Tibial nerve (tissue), 4 donors: Measurements from ENCODE around the gene PLXDC2. TPM values are rescaled to one million over a fixed set of nuclear protein-coding genes. Genes with fewer than 3 reads are reported as not detected.

Source experiments
- DNase-seq, 2 donors: peaks; one replicate each; pipeline ENCODE4 v3.0.0-alpha.2; 2019; ENCODE audit warnings: low spot score in 2 of 2
- H3K27ac ChIP-seq, 4 donors: fragments of 200-600 bp; sonication (generic) in 3 of 4; one replicate each; pipeline ENCODE4 v1.5.1; 2017 to 2019; ENCODE audit warnings: mild to moderate bottlenecking in 1 of 4
- H3K27me3 ChIP-seq, 2 donors: fragments of 200-600 bp; sonication (generic) in 1 of 2; one replicate each; pipeline versions ENCODE4 v1.5.1 to v1.6.0; 2017 to 2019
- H3K36me3 ChIP-seq, 3 donors: fragments of 200-600 bp; sonication (generic); one replicate each; pipeline ENCODE4 v1.5.1; 2018 to 2019
- H3K4me1 ChIP-seq, 4 donors: fragments of 200-600 bp; sonication (generic) in 3 of 4; one replicate each; pipeline ENCODE4 v1.5.1; 2017 to 2019
- H3K4me3 ChIP-seq, 4 donors: fragments of 200-600 bp; sonication (generic) in 3 of 4; one replicate each; pipeline ENCODE4 v1.5.1; 2017 to 2019; ENCODE audit warnings: mild to moderate bottlenecking in 1 of 4, moderate library complexity in 1 of 4
- H3K9me3 ChIP-seq, 4 donors: fragments of 200-600 bp; sonication (generic) in 3 of 4; one replicate each; pipeline ENCODE4 v1.5.1; 2017 to 2019
- EP300 ChIP-seq, 2 donors: sonication (generic); formaldehyde crosslinking; IDR thresholded peaks; one replicate each; pipeline ENCODE4 v1.6.1; 2017; ENCODE audit warnings: antibody characterized with exemption in 2 of 2, mild to moderate bottlenecking in 1 of 2
- POLR2A ChIP-seq, 2 donors: fragments of 450-650 bp; IDR thresholded peaks; one replicate each; pipeline ENCODE4 v1.6.1; 2017; ENCODE audit warnings: antibody characterized with exemption in 2 of 2, mild to moderate bottlenecking in 2 of 2, moderate library complexity in 2 of 2
- WGBS, 2 donors: methylation state at CpG; one replicate each; pipeline ENCODE4 v1.1.5; 2018; 5-methylcytosine and 5-hydroxymethylcytosine counted together
- total RNA-seq, 4 donors: library from RNA; depleted of rRNA; stranded (reverse); fragments of >200 nt; gene quantifications; one replicate each; pipeline ENCODE4 v1.1.0, GENCODE V29; 2016
- TF ChIP-seq, protein P1 (sequence below), 5 experiments: fragments of 200-600 bp in 3 of 5; fragments of 450-650 bp in 2 of 5; sonication (generic) in 3 of 5; IDR thresholded peaks; one replicate each; pipeline ENCODE4 v1.5.1; 2016 to 2019; ENCODE audit warnings: antibody characterized with exemption in 5 of 5, mild to moderate bottlenecking in 3 of 5, moderate library complexity in 2 of 5

Gene PLXDC2
- total RNA-seq, 4 donors from 2014 or later = 55.2 to 79.2 (median 74.5) TPM

DNA sequence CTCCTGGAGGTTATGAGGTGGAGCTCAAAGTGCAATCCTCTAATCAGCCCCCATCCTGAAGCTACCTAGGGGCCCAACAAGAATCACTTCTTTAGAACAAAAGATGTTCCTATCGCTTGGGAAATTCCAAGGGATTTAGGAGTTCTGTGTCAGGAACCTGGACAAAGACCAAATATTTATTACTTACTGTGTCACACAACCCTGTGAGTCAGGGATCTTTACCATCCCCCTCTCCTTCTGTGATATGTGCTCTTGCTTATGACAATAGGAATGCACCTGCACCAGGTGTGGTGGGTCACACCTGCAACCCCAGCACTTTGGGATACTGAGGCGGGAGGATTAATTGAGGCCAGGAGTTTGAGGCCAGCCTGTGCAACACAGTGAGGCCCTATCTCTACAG is 485.8 kb downstream of the PLXDC2 start:
- Histone ChIP-seq H3K27ac (no peak overlapping the region), H3K4me3 (no peak overlapping the region), H3K36me3 (no peaks in the 10 kb centered on the region), H3K27me3 (no peaks in the 10 kb centered on the region), H3K4me1 (peaks cover 0 to 7% (median 0%) of the 10 kb centered on the region in 4 donors), H3K9me3 (peaks cover 0 to 6% (median 0%) of the 10 kb centered on the region in 4 donors)
- no peak for DNase-seq
- 91 to 100% methylated on average over 2 of the region's 2 CpGs for WGBS, 2 donors
- TF ChIP-seq EP300 (IDR thresholded peaks at IDR 0.05) (no peak), POLR2A (IDR thresholded peaks at IDR 0.05) (no peak)
- TF ChIP-seq, protein P1, sequence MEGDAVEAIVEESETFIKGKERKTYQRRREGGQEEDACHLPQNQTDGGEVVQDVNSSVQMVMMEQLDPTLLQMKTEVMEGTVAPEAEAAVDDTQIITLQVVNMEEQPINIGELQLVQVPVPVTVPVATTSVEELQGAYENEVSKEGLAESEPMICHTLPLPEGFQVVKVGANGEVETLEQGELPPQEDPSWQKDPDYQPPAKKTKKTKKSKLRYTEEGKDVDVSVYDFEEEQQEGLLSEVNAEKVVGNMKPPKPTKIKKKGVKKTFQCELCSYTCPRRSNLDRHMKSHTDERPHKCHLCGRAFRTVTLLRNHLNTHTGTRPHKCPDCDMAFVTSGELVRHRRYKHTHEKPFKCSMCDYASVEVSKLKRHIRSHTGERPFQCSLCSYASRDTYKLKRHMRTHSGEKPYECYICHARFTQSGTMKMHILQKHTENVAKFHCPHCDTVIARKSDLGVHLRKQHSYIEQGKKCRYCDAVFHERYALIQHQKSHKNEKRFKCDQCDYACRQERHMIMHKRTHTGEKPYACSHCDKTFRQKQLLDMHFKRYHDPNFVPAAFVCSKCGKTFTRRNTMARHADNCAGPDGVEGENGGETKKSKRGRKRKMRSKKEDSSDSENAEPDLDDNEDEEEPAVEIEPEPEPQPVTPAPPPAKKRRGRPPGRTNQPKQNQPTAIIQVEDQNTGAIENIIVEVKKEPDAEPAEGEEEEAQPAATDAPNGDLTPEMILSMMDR (IDR thresholded peaks at IDR 0.05) = no peak

DNA sequence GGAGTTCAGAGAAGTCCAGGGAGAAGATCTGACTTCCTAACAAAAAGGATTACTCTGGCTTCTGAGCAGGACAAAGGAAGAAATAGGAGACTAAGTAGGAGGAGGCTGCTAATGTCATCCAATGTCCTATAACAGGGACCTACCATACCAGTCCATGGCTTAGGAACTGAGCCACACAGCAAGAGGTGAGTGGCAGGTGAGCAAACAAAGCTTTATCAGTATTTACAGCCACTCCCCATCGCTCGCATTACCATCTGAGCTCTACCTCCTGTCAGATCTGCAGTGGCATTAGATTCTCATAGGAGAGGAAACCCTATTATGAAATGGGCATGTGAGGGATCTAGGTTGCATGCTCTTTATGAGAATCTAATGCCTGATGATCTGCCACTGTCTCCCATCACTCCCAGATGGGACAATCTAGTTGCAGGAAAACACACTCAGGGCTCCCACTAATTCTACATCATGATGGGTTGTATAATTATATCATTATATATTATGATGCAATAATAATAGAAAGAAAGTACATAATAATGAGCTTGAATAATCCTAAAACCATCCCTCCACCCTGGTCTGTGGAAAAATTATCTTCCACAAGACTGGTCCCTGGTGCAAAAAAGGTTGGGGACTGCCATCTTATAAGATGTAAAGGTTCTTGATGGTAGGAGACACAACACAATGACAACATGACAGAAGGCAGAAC is 487.4 kb downstream of the PLXDC2 start:
- Histone ChIP-seq H3K4me3 (no peak overlapping the region), H3K27ac (no peak overlapping the region), H3K4me1 (peaks cover 0 to 6% (median 0%) of the 10 kb centered on the region in 4 donors), H3K36me3 (no peaks in the 10 kb centered on the region), H3K27me3 (no peaks in the 10 kb centered on the region), H3K9me3 (peaks cover 0 to 3% (median 0%) of the 10 kb centered on the region in 4 donors)
- WGBS, 2 donors = 94 to 100% methylated on average over 2 of the region's 2 CpGs
- DNase-seq = no peak
- TF ChIP-seq, protein P1 (IDR thresholded peaks at IDR 0.05) = no peak
- no peak for TF ChIP-seq EP300 (IDR thresholded peaks at IDR 0.05)
- TF ChIP-seq POLR2A (IDR thresholded peaks at IDR 0.05) = no peak

DNA sequence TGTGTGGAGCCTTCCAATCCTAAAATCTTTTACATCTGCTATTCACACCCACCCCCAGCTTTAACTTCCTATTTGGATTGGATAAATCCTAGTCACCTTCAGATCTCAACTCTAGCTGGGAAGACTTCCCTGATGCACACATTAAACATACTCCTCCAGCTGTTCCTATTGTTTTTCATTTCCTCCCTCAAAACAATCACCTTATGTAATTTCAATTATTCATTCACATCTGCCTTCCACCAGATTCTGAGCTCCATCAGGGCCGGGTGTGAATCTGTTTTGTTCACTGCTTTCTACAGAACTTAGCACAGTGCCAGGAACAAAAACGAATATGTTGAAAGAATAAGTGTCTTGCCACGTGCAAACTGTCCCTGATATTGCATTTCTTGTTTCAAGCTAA is 497.4 kb downstream of the PLXDC2 start:
- no peak for DNase-seq
- Histone ChIP-seq H3K4me3 (no peak overlapping the region), H3K9me3 (peaks cover 0 to 7% (median 0%) of the 10 kb centered on the region in 4 donors), H3K36me3 (no peaks in the 10 kb centered on the region), H3K4me1 (no peaks in the 10 kb centered on the region), H3K27me3 (no peaks in the 10 kb centered on the region), H3K27ac (no peak overlapping the region)
- 24 to 28% methylated on average over 3 of the region's 3 CpGs for WGBS, 2 donors
- TF ChIP-seq, protein P1 (IDR thresholded peaks at IDR 0.05) = no peak
- TF ChIP-seq EP300 (IDR thresholded peaks at IDR 0.05) = no peak
- TF ChIP-seq POLR2A (IDR thresholded peaks at IDR 0.05) = no peak

DNA sequence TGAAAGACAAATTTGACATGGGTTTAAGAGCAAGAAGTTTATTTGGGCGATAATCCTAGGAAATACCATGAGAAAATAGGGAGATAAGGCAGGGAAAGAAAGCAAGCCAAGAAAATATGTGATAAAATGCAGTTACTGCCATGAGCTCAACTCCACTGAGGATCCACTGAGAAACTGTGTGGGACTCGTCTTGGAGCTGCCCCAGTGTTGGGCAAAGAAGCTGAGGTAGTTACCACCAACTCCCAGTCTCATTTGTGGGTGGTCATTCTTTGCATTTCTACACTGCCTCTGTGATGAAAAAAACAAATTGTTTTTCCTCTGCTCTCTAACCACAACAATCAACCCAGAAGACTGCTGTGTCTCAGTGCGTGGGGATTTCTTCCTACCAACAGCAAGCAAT is 498.2 kb downstream of the PLXDC2 start:
- DNase-seq = no peak
- no peaks in the 10 kb centered on the region for H3K27me3 ChIP-seq
- H3K9me3 ChIP-seq = peaks cover 0 to 7% (median 0%) of the 10 kb centered on the region in 4 donors
- no peak overlapping the region for H3K27ac ChIP-seq
- TF ChIP-seq EP300 (IDR thresholded peaks at IDR 0.05) (no peak), POLR2A (IDR thresholded peaks at IDR 0.05) (no peak)
- TF ChIP-seq, protein P1 (IDR thresholded peaks at IDR 0.05) = no peak
- no peak overlapping the region for H3K4me3 ChIP-seq
- no peaks in the 10 kb centered on the region for H3K36me3 ChIP-seq
- no peaks in the 10 kb centered on the region for H3K4me1 ChIP-seq
- WGBS, 2 donors = 51 to 53% methylated on average over 3 of the region's 3 CpGs

DNA sequence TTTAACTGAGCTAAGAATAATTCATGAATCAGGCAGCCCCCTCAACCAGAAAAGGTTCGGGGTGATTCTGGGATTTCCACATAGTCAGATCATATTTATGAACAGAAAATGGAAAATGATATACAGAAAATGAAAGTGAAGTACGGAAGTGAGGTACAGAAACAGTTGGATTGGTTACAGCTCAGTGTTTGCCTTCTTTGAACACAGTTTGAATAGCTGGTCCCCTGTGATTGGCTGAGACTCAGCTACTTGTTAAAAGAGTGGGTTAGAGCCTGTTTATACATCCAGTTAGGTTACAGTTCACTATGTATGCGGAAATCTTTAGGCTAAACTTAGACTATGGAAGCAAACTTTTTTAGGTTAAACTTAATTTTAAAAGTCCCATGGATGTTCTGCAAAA is 511.7 kb downstream of the PLXDC2 start:
- WGBS, 2 donors = 92 to 96% methylated on average over 3 of the region's 3 CpGs
- no peak overlapping the region for H3K4me3 ChIP-seq
- no peak overlapping the region for H3K27ac ChIP-seq
- H3K9me3 ChIP-seq = peaks cover 0 to 8% (median 0%) of the 10 kb centered on the region in 4 donors
- TF ChIP-seq, protein P1 (IDR thresholded peaks at IDR 0.05) = no peak
- TF ChIP-seq POLR2A (IDR thresholded peaks at IDR 0.05) (no peak), EP300 (IDR thresholded peaks at IDR 0.05) (no peak)
- no peaks in the 10 kb centered on the region for H3K27me3 ChIP-seq
- H3K4me1 ChIP-seq = no peaks in the 10 kb centered on the region
- H3K36me3 ChIP-seq = no peaks in the 10 kb centered on the region
- DNase-seq = no peak
